NT2/D1 (cell line): Measurements from ENCODE around the gene UTF1.

Experiments used
- SUZ12 ChIP-seq: IDR thresholded peaks from 2 replicates; pipeline ENCODE4 v1.6.1; 2011; ENCODE audit not compliant: insufficient read length, insufficient read depth; ENCODE audit errors: extremely low read depth
- YY1 ChIP-seq: IDR thresholded peaks from 2 replicates; pipeline ENCODE4 v1.6.1; 2011; ENCODE audit not compliant: insufficient read length, insufficient read depth

DNA sequence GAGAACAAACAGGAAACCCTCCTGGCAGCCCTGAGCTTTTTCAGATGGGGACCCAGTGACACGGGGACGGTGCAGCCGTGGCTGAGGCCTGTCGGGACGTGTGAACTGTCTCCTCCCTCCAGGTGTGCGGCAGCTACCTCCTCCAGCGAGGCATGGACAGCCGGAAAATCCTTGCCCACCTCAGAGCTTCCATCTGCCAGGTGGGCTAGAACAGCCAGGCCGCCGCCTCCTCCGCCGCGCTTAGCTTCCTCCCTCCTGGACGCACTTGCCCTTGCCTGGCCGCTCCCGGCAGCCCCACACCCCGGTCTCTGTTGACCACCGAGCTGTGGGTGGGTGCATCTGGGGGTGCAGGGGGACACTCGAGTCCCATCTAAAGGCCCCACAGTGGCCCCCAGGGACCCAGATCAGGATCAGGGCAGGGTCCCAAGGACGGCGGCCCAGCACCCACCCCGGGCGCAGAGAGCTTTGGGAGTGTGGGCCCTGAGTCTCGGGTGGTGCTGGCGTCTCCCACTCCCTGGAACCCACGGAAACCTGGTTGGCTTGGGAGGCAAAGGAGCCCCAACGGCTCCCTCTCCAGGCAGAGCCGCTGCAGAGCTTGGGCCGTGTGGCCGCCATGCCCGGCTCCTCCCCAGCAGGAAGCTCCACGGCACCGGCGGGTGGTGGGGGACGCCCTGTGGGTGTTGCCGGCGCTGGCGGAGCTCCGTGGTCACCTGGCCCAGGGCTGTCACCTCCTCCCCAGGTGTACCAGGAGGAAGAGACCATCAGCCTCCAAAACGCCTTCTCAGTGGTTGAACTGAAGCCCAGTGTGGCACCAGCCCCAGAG is 32.9 kb upstream of the UTF1 start:
- TF ChIP-seq SUZ12 (no peak), YY1 (no peak)
